ENCODE data around the gene LEMD1. TPM values are rescaled to one million over a fixed set of nuclear protein-coding genes. Genes with fewer than 3 reads are reported as not detected.

LEMD1 gene
- total and polyA plus RNA-seq, 2 donors (not counting 1 experiment from before 2014, with no cell fraction given): not detected

GRCh38 chr1:205440476-205441317, 18.8 kb upstream of the LEMD1 start:
- DNase-seq (ENCODE audit: low read depth in 2 of 2): peak; percentile 17 to 72
- no peak overlapping the region for H3K4me2 ChIP-seq (ENCODE audit: extremely low read depth, insufficient read depth, low read length)
- H2AFZ ChIP-seq (ENCODE audit: low read length): no peak overlapping the region
- H3K36me3 ChIP-seq (ENCODE audit: control insufficient read depth, insufficient read depth, low read length): no peaks in the 10 kb centered on the region
- no peaks in the 10 kb centered on the region for H3K79me2 ChIP-seq (ENCODE audit: control insufficient read depth, insufficient read depth, low read length)
- H3K9me3 ChIP-seq (ENCODE audit: control insufficient read depth, insufficient read depth, low read depth, low read length): no peaks in the 10 kb centered on the region
- peaks cover 31% of the 10 kb centered on the region for H3K27me3 ChIP-seq (ENCODE audit: control insufficient read depth, insufficient read depth, low read length)
- H4K20me1 ChIP-seq (ENCODE audit: control insufficient read depth, extremely low read depth, insufficient read depth, low read length): no peaks in the 10 kb centered on the region
- TF ChIP-seq EZH2 (IDR thresholded peaks at IDR 0.05; ENCODE audit: low read length, missing control alignments) (no peak), CTCF (conservative IDR thresholded peaks at IDR 0.05 in 1 of 2, IDR thresholded peaks at IDR 0.05 in 1 of 2; ENCODE audit: low read depth in 1 of 2, low read length in 2 of 2) (no peak)
- H3K4me3 ChIP-seq (replicated peaks in 1 of 4; ENCODE audit: control extremely low read depth in 1 of 4, insufficient read depth in 1 of 4, low read depth in 3 of 4, low read length in 4 of 4): no peak overlapping the region
- H3K27ac ChIP-seq (ENCODE audit: insufficient read depth, low read length): no peak overlapping the region
- no peaks in the 10 kb centered on the region for H3K4me1 ChIP-seq (ENCODE audit: control insufficient read depth, extremely low read depth, insufficient read depth, low read length)
- no peak overlapping the region for H3K9ac ChIP-seq (ENCODE audit: insufficient read depth, low read length)

- Histone ChIP-seq H3K9ac (ENCODE audit: insufficient read depth, low read length) (no peak overlapping the region), H4K20me1 (ENCODE audit: control insufficient read depth, extremely low read depth, insufficient read depth, low read length) (no peaks in the 10 kb centered on the region), H3K4me3 (replicated peaks in 1 of 4; ENCODE audit: control extremely low read depth in 1 of 4, insufficient read depth in 1 of 4, low read depth in 3 of 4, low read length in 4 of 4) (no peak overlapping the region), H3K4me2 (ENCODE audit: extremely low read depth, insufficient read depth, low read length) (no peak overlapping the region), H2AFZ (ENCODE audit: low read length) (no peak overlapping the region), H3K9me3 (ENCODE audit: control insufficient read depth, insufficient read depth, low read depth, low read length) (no peaks in the 10 kb centered on the region), H3K27me3 (ENCODE audit: control insufficient read depth, insufficient read depth, low read length) (peaks cover 31% of the 10 kb centered on the region), H3K4me1 (ENCODE audit: control insufficient read depth, extremely low read depth, insufficient read depth, low read length) (no peaks in the 10 kb centered on the region), H3K36me3 (ENCODE audit: control insufficient read depth, insufficient read depth, low read length) (no peaks in the 10 kb centered on the region), H3K27ac (ENCODE audit: insufficient read depth, low read length) (no peak overlapping the region), H3K79me2 (ENCODE audit: control insufficient read depth, insufficient read depth, low read length) (no peaks in the 10 kb centered on the region)
- no peak for DNase-seq (ENCODE audit: low read depth in 2 of 2)
- no peak for TF ChIP-seq CTCF (conservative IDR thresholded peaks at IDR 0.05 in 1 of 2, IDR thresholded peaks at IDR 0.05 in 1 of 2; ENCODE audit: low read depth in 1 of 2, low read length in 2 of 2)
Measured at GRCh38 chr1:205440121-205440475, 18.2 kb upstream of the LEMD1 start.

GRCh38 chr1:205438213-205439158, 16.6 kb upstream of the LEMD1 start:
- H3K9me3 ChIP-seq (ENCODE audit: control insufficient read depth, insufficient read depth, low read depth, low read length): no peaks in the 10 kb centered on the region
- H3K4me1 ChIP-seq (ENCODE audit: control insufficient read depth, extremely low read depth, insufficient read depth, low read length): no peaks in the 10 kb centered on the region
- H4K20me1 ChIP-seq (ENCODE audit: control insufficient read depth, extremely low read depth, insufficient read depth, low read length): no peaks in the 10 kb centered on the region
- no peak overlapping the region for H3K9ac ChIP-seq (ENCODE audit: insufficient read depth, low read length)
- no peak for TF ChIP-seq EZH2 (IDR thresholded peaks at IDR 0.05; ENCODE audit: low read length, missing control alignments)
- TF ChIP-seq CTCF (conservative IDR thresholded peaks at IDR 0.05 in 1 of 2, IDR thresholded peaks at IDR 0.05 in 1 of 2; ENCODE audit: low read depth in 1 of 2, low read length in 2 of 2): peak; percentile 59 to 77
- no peak overlapping the region for H3K4me2 ChIP-seq (ENCODE audit: extremely low read depth, insufficient read depth, low read length)
- DNase-seq (ENCODE audit: low read depth in 2 of 2): peak; percentile 68 to 73
- H3K79me2 ChIP-seq (ENCODE audit: control insufficient read depth, insufficient read depth, low read length): no peaks in the 10 kb centered on the region
- H3K27ac ChIP-seq (ENCODE audit: insufficient read depth, low read length): no peak overlapping the region
- H3K4me3 ChIP-seq (replicated peaks in 1 of 4; ENCODE audit: control extremely low read depth in 1 of 4, insufficient read depth in 1 of 4, low read depth in 3 of 4, low read length in 4 of 4): no peak overlapping the region
- no peaks in the 10 kb centered on the region for H3K36me3 ChIP-seq (ENCODE audit: control insufficient read depth, insufficient read depth, low read length)
- H2AFZ ChIP-seq (ENCODE audit: low read length): no peak overlapping the region
- H3K27me3 ChIP-seq (ENCODE audit: control insufficient read depth, insufficient read depth, low read length): peaks cover 36% of the 10 kb centered on the region
